Prostate gland (tissue), 2 donors: ENCODE measurements around the gene PBX3.

Source experiments
- CTCF ChIP-seq, 4 experiments: fragments of 200-600 bp in 2 of 4; fragments of 450-650 bp in 2 of 4; sonication (generic) in 2 of 4; IDR thresholded peaks; 1 replicate in 3 of 4; 2 replicates in 1 of 4; pipeline ENCODE4 v1.5.1; 2016 to 2019; ENCODE audit warnings: antibody characterized with exemption in 4 of 4, mild to moderate bottlenecking in 2 of 4, moderate library complexity in 2 of 4
- POLR2A ChIP-seq: fragments of 450-650 bp; IDR thresholded peaks from one replicate; pipeline ENCODE4 v1.6.1; 2016; ENCODE audit warnings: antibody characterized with exemption, mild to moderate bottlenecking
- POLR2AphosphoS5 ChIP-seq: sonication (generic); formaldehyde crosslinking; IDR thresholded peaks from one replicate; pipeline ENCODE4 v1.6.1; 2017; ENCODE audit warnings: antibody characterized with exemption

GRCh38 chr9:125979383-125979782 is 232.2 kb downstream of the PBX3 start:
- TF ChIP-seq POLR2AphosphoS5 (no peak), POLR2A (no peak), CTCF (IDR thresholded peaks at IDR 0.05) (no peak)
